Large intestine (tissue), 3 donors: ENCODE results near the gene ABCC3. TPM values are rescaled to one million over a fixed set of nuclear protein-coding genes. Genes with fewer than 3 reads are reported as not detected.

Experiments
- DNase-seq, 2 donors: peaks; one replicate each; pipeline versions ENCODE4 v3.0.0 to v3.0.0-alpha.2; 2013
- H3K27ac ChIP-seq: one replicate; pipeline ENCODE4 v1.5.1; 2013; ENCODE audit warnings: low read length
- H3K27me3 ChIP-seq: 2 replicates; pipeline ENCODE4 v1.6.1; 2013; ENCODE audit warnings: low read length; ENCODE audit not compliant: control insufficient read depth, insufficient read depth
- H3K36me3 ChIP-seq: 2 replicates; pipeline ENCODE4 v1.6.1; 2013; ENCODE audit warnings: low read length; ENCODE audit not compliant: control insufficient read depth, insufficient read depth
- H3K4me1 ChIP-seq: one replicate; pipeline ENCODE4 v1.6.1; 2013; ENCODE audit warnings: low read length; ENCODE audit not compliant: control insufficient read depth, insufficient read depth
- H3K4me3 ChIP-seq: one replicate; pipeline ENCODE4 v1.5.1; 2013; ENCODE audit warnings: low read length
- H3K9me3 ChIP-seq: one replicate; pipeline ENCODE4 v1.6.1; 2013; ENCODE audit warnings: mild to moderate bottlenecking, low read depth, low read length, moderate library complexity; ENCODE audit not compliant: control insufficient read depth
- WGBS: methylation state at CpG from one replicate; pipeline ENCODE4 v1.1.5; 2013; ENCODE audit warnings: low lambda C conversion rate; ENCODE audit not compliant: insufficient coverage; 5-methylcytosine and 5-hydroxymethylcytosine counted together
- polyA plus RNA-seq: library from polyadenylated mRNA; unstranded; fragments of 120-200 nt; gene quantifications from one replicate; pipeline ENCODE4 v1.2.1, GENCODE V29; 2013

The ABCC3 gene
- polyA plus RNA-seq, 1 donor: 53.7 TPM

- no peaks in the 10 kb centered on the region for H3K9me3 ChIP-seq
- WGBS: no CpG with 5 or more reads among the region's 17 CpGs
- peak overlapping the region; percentile 65 for H3K27ac ChIP-seq
- H3K4me1 ChIP-seq: peaks cover 34% of the 10 kb centered on the region
- no peaks in the 10 kb centered on the region for H3K27me3 ChIP-seq
- no peaks in the 10 kb centered on the region for H3K36me3 ChIP-seq
- DNase-seq: peak; percentile 85 to 90
- peak overlapping the region; percentile 12 for H3K4me3 ChIP-seq
These were observed 6.7 kb upstream of the ABCC3 start for GRCh38 chr17:50627782-50628601.

- no peak overlapping the region for H3K4me3 ChIP-seq
- no peaks in the 10 kb centered on the region for H3K9me3 ChIP-seq
- H3K27me3 ChIP-seq: peaks cover 11% of the 10 kb centered on the region
- no peak for DNase-seq
- H3K27ac ChIP-seq: no peak overlapping the region
- H3K4me1 ChIP-seq: peaks cover 39% of the 10 kb centered on the region
- H3K36me3 ChIP-seq: no peaks in the 10 kb centered on the region
- no CpG with 5 or more reads among the region's 6 CpGs for WGBS
These were observed 4.8 kb upstream of the ABCC3 start for GRCh38 chr17:50629902-50630301.

GRCh38 chr17:50630524-50631194 is 4.0 kb upstream of the ABCC3 start:
- no peak overlapping the region for H3K4me3 ChIP-seq
- WGBS: 33% methylated on average over 1 of the region's 7 CpGs
- H3K9me3 ChIP-seq: peaks cover 3% of the 10 kb centered on the region
- no peak overlapping the region for H3K27ac ChIP-seq
- peaks cover 39% of the 10 kb centered on the region for H3K4me1 ChIP-seq
- H3K36me3 ChIP-seq: no peaks in the 10 kb centered on the region
- peak; percentile 41 to 67 for DNase-seq
- peaks cover 18% of the 10 kb centered on the region for H3K27me3 ChIP-seq

GRCh38 chr17:50631195-50631907 is 3.3 kb upstream of the ABCC3 start:
- Histone ChIP-seq H3K9me3 (peaks cover 3% of the 10 kb centered on the region), H3K4me1 (peaks cover 39% of the 10 kb centered on the region), H3K36me3 (no peaks in the 10 kb centered on the region), H3K27ac (no peak overlapping the region), H3K4me3 (no peak overlapping the region), H3K27me3 (peaks cover 18% of the 10 kb centered on the region)
- WGBS: 67% methylated on average over 1 of the region's 11 CpGs
- DNase-seq: no peak

- H3K27ac ChIP-seq: no peak overlapping the region
- WGBS: 80% methylated on average over 1 of the region's 9 CpGs
- H3K9me3 ChIP-seq: peaks cover 3% of the 10 kb centered on the region
- H3K4me3 ChIP-seq: no peak overlapping the region
- peaks cover 45% of the 10 kb centered on the region for H3K4me1 ChIP-seq
- H3K27me3 ChIP-seq: peaks cover 18% of the 10 kb centered on the region
- no peaks in the 10 kb centered on the region for H3K36me3 ChIP-seq
- no peak for DNase-seq
These were observed 2.6 kb upstream of the ABCC3 start for GRCh38 chr17:50631908-50632571.

- H3K27ac ChIP-seq: no peak overlapping the region
- no peak for DNase-seq
- no peak overlapping the region for H3K4me3 ChIP-seq
- no peaks in the 10 kb centered on the region for H3K36me3 ChIP-seq
- H3K27me3 ChIP-seq: peaks cover 18% of the 10 kb centered on the region
- no CpG with 5 or more reads among the region's 5 CpGs for WGBS
- H3K4me1 ChIP-seq: peaks cover 47% of the 10 kb centered on the region
- H3K9me3 ChIP-seq: peaks cover 3% of the 10 kb centered on the region
These were observed 2.0 kb upstream of the ABCC3 start for GRCh38 chr17:50632637-50633036.

- WGBS: 80% methylated on average over 2 of the region's 9 CpGs
- H3K27me3 ChIP-seq: peaks cover 18% of the 10 kb centered on the region
- no peak for DNase-seq
- peaks cover 47% of the 10 kb centered on the region for H3K4me1 ChIP-seq
- H3K27ac ChIP-seq: no peak overlapping the region
- H3K36me3 ChIP-seq: no peaks in the 10 kb centered on the region
- H3K9me3 ChIP-seq: peaks cover 3% of the 10 kb centered on the region
- H3K4me3 ChIP-seq: no peak overlapping the region
These were observed 998 bp upstream of the ABCC3 start for GRCh38 chr17:50633683-50634082.

GRCh38 chr17:50634915-50635731 is 442 bp downstream of the ABCC3 start:
- peaks cover 52% of the 10 kb centered on the region for H3K4me1 ChIP-seq
- H3K4me3 ChIP-seq: peak overlapping the region; percentile 62
- no peak for DNase-seq
- WGBS: no CpG with 5 or more reads among the region's 52 CpGs
- no peaks in the 10 kb centered on the region for H3K36me3 ChIP-seq
- H3K27me3 ChIP-seq: peaks cover 18% of the 10 kb centered on the region
- peak overlapping the region; percentile 8 for H3K27ac ChIP-seq
- peaks cover 3% of the 10 kb centered on the region for H3K9me3 ChIP-seq

GRCh38 chr17:50635732-50635981 is 976 bp downstream of the ABCC3 start:
- WGBS: no CpG with 5 or more reads among the region's 3 CpGs
- Histone ChIP-seq H3K27me3 (peaks cover 18% of the 10 kb centered on the region), H3K4me3 (peak overlapping the region; percentile 62), H3K9me3 (peaks cover 3% of the 10 kb centered on the region), H3K4me1 (peaks cover 52% of the 10 kb centered on the region), H3K27ac (peak overlapping the region; percentile 8), H3K36me3 (no peaks in the 10 kb centered on the region)
- DNase-seq: no peak
